ENCODE results near the gene PPP1R15A. TPM values are rescaled to one million over a fixed set of nuclear protein-coding genes. Genes with fewer than 3 reads are reported as not detected.
A peak's percentile ranks its signal among the peaks of the same experiment; 100 is the strongest.
"Not testable (repeated sequence)": the region's sequence is repeated elsewhere in the genome, so short reads cannot be mapped to it uniquely, and the experiment has no call there.

Gene PPP1R15A
- polyA plus RNA-seq, 1 donor = 80.5 TPM

DNA sequence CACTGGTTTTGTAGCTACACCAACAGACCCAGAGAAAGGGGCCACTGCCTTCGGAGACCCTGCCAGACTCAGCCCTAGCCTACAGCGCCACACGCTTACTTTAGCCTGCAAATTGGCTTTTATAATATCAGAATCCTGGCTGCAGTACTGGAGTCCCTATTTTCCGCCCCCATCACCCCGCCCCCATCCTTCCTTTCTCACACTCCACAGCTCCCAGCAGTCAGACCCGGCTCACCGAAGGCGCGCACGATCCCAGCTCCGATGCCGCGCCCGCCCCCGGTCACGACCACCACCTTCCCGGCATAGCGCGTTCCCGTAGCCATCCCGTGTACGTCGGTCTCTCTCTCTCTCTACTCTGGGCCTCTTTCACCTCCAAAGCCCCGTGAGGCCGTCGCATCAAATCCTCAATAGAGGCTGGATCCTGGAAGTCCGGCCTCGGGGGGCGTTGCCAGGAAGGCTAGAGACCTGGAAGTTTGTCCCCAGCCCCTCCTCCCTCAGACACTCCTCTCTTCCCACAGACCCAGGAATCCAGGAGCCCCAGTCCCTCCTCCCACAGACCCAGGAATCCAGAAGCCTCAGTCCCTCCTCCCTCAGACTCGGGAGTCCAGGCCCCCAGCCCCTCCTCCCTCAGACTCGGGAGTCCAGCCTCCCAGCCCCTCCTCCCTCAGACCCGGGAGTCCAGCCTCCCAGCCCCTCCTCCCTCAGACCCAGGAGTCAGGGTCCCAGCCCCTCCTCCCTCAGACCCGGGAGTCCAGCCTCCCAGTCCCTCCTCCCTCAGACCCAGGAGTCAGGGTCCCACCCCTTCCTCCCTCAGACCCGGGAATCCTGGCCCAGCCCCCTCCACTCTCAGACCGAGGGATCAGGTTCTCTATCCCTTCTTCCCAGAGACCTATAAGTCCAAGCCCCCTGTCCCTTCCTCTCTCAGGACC is 35.9 kb upstream of the PPP1R15A start, which contains the start of gene HSD17B14:
HSD17B14 (minus strand) TSS at position 403 of the 929 bp plus-strand sequence; CDS start at position 323, 80 bp downstream.
- Histone ChIP-seq H3K4me3 (ENCODE audit: low read length) (peak within 1 kb of the TSS; percentile 67), H3K36me3 (ENCODE audit: control insufficient read depth, insufficient read depth, low read length) (peaks cover 18% of the 10 kb centered on the region), H3K4me1 (ENCODE audit: control insufficient read depth, insufficient read depth, low read length) (peaks cover 7% of the 10 kb centered on the region), H3K9me3 (ENCODE audit: control insufficient read depth, low read depth, low read length) (peaks cover 6% of the 10 kb centered on the region), H3K27me3 (ENCODE audit: control insufficient read depth, insufficient read depth, low read length) (no peaks in the 10 kb centered on the region), H3K27ac (ENCODE audit: low read length) (peak within 1 kb of the TSS; percentile 96)
- WGBS (ENCODE audit: insufficient coverage, low lambda C conversion rate) = no CpG with 5 or more reads among the region's 35 CpGs
- peak; percentile 43 to 73 for DNase-seq

GRCh38 chr19:48837051-48837524 is 35.1 kb upstream of the PPP1R15A start:
- peak overlapping the region; percentile 96 for H3K27ac ChIP-seq (ENCODE audit: low read length)
- H3K4me1 ChIP-seq (ENCODE audit: control insufficient read depth, insufficient read depth, low read length) = peaks cover 7% of the 10 kb centered on the region
- H3K4me3 ChIP-seq (ENCODE audit: low read length) = peak overlapping the region; percentile 67
- DNase-seq = peak; percentile 56 to 60
- H3K9me3 ChIP-seq (ENCODE audit: control insufficient read depth, low read depth, low read length) = peaks cover 6% of the 10 kb centered on the region
- H3K27me3 ChIP-seq (ENCODE audit: control insufficient read depth, insufficient read depth, low read length) = no peaks in the 10 kb centered on the region
- peaks cover 14% of the 10 kb centered on the region for H3K36me3 ChIP-seq (ENCODE audit: control insufficient read depth, insufficient read depth, low read length)
- no CpG with 5 or more reads among the region's 29 CpGs for WGBS (ENCODE audit: insufficient coverage, low lambda C conversion rate)

GRCh38 chr19:48837687-48838086 is 34.5 kb upstream of the PPP1R15A start:
- Histone ChIP-seq H3K36me3 (ENCODE audit: control insufficient read depth, insufficient read depth, low read length) (peaks cover 9% of the 10 kb centered on the region), H3K27me3 (ENCODE audit: control insufficient read depth, insufficient read depth, low read length) (no peaks in the 10 kb centered on the region), H3K9me3 (ENCODE audit: control insufficient read depth, low read depth, low read length) (peaks cover 6% of the 10 kb centered on the region), H3K4me3 (ENCODE audit: low read length) (no peak overlapping the region), H3K4me1 (ENCODE audit: control insufficient read depth, insufficient read depth, low read length) (peaks cover 10% of the 10 kb centered on the region), H3K27ac (ENCODE audit: low read length) (peak overlapping the region; percentile 11)
- no CpG with 5 or more reads among the region's 9 CpGs for WGBS (ENCODE audit: insufficient coverage, low lambda C conversion rate)
- DNase-seq = no peak

GRCh38 chr19:48841047-48841446 is 31.2 kb upstream of the PPP1R15A start:
- no peak for DNase-seq
- peaks cover 2% of the 10 kb centered on the region for H3K36me3 ChIP-seq (ENCODE audit: control insufficient read depth, insufficient read depth, low read length)
- peaks cover 8% of the 10 kb centered on the region for H3K4me1 ChIP-seq (ENCODE audit: control insufficient read depth, insufficient read depth, low read length)
- H3K4me3 ChIP-seq (ENCODE audit: low read length) = no peak overlapping the region
- WGBS (ENCODE audit: insufficient coverage, low lambda C conversion rate) = no CpG with 5 or more reads among the region's 16 CpGs
- H3K9me3 ChIP-seq (ENCODE audit: control insufficient read depth, low read depth, low read length) = peaks cover 6% of the 10 kb centered on the region
- H3K27me3 ChIP-seq (ENCODE audit: control insufficient read depth, insufficient read depth, low read length) = no peaks in the 10 kb centered on the region
- no peak overlapping the region for H3K27ac ChIP-seq (ENCODE audit: low read length)

DNA sequence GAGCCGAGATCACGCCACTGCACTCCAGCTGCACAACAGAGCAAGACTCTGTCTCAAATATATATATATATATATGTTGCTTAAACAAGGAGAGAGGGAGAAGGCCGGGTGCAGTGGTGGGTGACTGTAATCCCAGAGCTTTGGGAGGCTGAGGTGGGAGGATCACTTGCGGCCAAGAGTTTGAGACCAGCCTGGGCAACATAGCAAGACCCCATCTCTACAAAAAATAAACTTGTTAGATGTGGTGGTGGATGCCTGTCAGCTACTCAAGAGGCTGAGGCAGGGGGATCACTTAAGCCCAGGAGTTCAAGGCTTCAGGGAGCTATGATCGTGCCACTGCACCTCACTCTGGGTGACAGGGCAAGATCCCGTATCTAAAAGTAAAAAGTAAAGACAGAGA is 30.6 kb upstream of the PPP1R15A start:
- Histone ChIP-seq H3K27me3 (ENCODE audit: control insufficient read depth, insufficient read depth, low read length) (no peaks in the 10 kb centered on the region), H3K27ac (ENCODE audit: low read length) (no peak overlapping the region), H3K9me3 (ENCODE audit: control insufficient read depth, low read depth, low read length) (peaks cover 6% of the 10 kb centered on the region), H3K4me1 (ENCODE audit: control insufficient read depth, insufficient read depth, low read length) (peaks cover 5% of the 10 kb centered on the region), H3K36me3 (ENCODE audit: control insufficient read depth, insufficient read depth, low read length) (peaks cover 2% of the 10 kb centered on the region), H3K4me3 (ENCODE audit: low read length) (no peak overlapping the region)
- WGBS (ENCODE audit: insufficient coverage, low lambda C conversion rate) = no CpG with 5 or more reads among the region's 6 CpGs
- no peak for DNase-seq

DNA sequence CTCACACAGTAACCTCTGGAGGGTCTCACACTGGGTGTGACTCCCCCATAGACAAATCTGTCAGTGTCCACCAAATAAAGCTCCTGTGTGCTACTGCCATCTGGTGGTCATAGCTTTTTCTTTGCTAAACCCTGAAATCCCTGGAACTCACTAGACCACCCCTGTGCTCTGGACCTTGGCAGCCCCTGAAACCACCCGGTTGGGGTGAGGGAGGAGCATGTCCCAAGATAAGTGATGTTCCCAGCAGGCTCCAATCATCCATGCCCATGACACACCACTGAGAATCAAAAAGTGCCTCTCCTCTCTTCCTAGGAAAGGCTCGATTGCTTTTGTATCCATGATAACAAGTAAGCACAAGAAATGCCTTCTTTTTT is 29.4 kb upstream of the PPP1R15A start:
- Histone ChIP-seq H3K4me3 (ENCODE audit: low read length) (no peak overlapping the region), H3K27me3 (ENCODE audit: control insufficient read depth, insufficient read depth, low read length) (no peaks in the 10 kb centered on the region), H3K4me1 (ENCODE audit: control insufficient read depth, insufficient read depth, low read length) (peaks cover 3% of the 10 kb centered on the region), H3K36me3 (ENCODE audit: control insufficient read depth, insufficient read depth, low read length) (peaks cover 2% of the 10 kb centered on the region), H3K27ac (ENCODE audit: low read length) (no peak overlapping the region), H3K9me3 (ENCODE audit: control insufficient read depth, low read depth, low read length) (no peaks in the 10 kb centered on the region)
- no CpG with 5 or more reads among the region's 2 CpGs for WGBS (ENCODE audit: insufficient coverage, low lambda C conversion rate)
- peak; percentile 35 to 50 for DNase-seq

DNA sequence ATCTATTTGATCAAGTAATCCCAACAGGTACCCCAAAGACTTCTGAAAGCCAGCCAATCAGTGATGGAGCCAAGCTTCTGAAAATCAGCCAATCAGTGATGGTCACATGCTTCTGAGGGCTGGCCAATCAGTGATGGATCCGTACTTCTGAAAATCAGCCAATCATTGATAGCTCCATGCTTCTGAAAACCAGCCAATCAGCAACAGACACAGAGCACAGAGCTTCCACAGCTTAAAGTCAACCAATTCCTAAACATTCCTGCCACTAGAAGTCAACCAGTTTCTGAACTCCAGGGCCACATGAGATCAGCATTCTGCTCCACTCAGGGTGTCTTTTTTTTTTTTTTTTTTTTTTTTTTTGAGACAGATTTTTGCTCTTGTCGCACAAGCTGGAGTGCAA is 27.7 kb upstream of the PPP1R15A start:
- DNase-seq = no peak
- H3K27ac ChIP-seq (ENCODE audit: low read length) = no peak overlapping the region
- H3K36me3 ChIP-seq (ENCODE audit: control insufficient read depth, insufficient read depth, low read length) = no peaks in the 10 kb centered on the region
- no peak overlapping the region for H3K4me3 ChIP-seq (ENCODE audit: low read length)
- peaks cover 3% of the 10 kb centered on the region for H3K4me1 ChIP-seq (ENCODE audit: control insufficient read depth, insufficient read depth, low read length)
- WGBS (ENCODE audit: insufficient coverage, low lambda C conversion rate) = no CpG with 5 or more reads among the region's 2 CpGs
- H3K27me3 ChIP-seq (ENCODE audit: control insufficient read depth, insufficient read depth, low read length) = no peaks in the 10 kb centered on the region
- no peaks in the 10 kb centered on the region for H3K9me3 ChIP-seq (ENCODE audit: control insufficient read depth, low read depth, low read length)

DNA sequence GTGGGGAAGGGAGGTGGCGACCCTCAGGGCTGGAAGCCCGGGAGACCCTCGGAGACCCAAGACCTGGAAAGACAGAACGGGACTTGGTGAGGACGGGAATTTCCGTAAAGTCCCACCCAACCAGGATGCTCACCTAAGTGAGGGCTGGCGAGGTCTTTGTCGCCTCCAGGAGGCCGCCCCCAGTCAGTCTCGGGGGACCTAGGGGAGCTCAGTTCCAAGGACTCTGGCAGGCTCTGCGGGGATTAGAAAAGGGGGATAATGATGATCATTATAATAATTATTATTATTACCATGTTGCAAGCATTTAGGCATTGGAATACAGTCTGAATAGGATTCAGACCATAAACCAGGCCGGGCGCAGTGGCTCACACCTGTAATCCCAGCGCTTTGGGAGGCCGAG is 26.8 kb upstream of the PPP1R15A start:
- Histone ChIP-seq H3K36me3 (ENCODE audit: control insufficient read depth, insufficient read depth, low read length) (no peaks in the 10 kb centered on the region), H3K27ac (ENCODE audit: low read length) (no peak overlapping the region), H3K4me1 (ENCODE audit: control insufficient read depth, insufficient read depth, low read length) (peaks cover 3% of the 10 kb centered on the region), H3K9me3 (ENCODE audit: control insufficient read depth, low read depth, low read length) (no peaks in the 10 kb centered on the region), H3K27me3 (ENCODE audit: control insufficient read depth, insufficient read depth, low read length) (no peaks in the 10 kb centered on the region), H3K4me3 (ENCODE audit: low read length) (no peak overlapping the region)
- DNase-seq = no peak
- whole genome bisulfite sequencing (ENCODE audit: insufficient coverage, low lambda C conversion rate) = no CpG with 5 or more reads among the region's 15 CpGs

DNA sequence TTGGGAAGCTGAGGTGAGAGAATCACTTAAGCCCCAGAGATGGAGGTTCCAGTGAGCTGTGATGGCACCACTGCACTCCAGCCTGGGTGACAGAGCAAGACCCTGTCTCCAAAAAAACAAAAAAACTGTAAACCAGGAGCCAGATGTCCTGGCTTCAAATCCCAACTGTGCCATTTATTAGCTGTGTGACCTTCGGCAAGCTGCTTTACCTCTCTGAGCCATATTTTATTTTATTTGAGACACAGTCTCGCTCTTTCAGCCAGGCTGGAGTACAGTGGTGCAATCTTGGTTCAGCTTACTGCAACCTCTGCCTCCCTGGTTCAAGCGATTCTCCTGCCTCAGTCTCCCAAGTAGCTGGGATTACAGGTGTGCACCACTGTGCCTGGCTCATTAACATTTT is 25.6 kb upstream of the PPP1R15A start:
- not testable (repeated sequence) for H3K36me3 ChIP-seq (ENCODE audit: control insufficient read depth, insufficient read depth, low read length)
- WGBS (ENCODE audit: insufficient coverage, low lambda C conversion rate) = no CpG with 5 or more reads among the region's 3 CpGs

DNA sequence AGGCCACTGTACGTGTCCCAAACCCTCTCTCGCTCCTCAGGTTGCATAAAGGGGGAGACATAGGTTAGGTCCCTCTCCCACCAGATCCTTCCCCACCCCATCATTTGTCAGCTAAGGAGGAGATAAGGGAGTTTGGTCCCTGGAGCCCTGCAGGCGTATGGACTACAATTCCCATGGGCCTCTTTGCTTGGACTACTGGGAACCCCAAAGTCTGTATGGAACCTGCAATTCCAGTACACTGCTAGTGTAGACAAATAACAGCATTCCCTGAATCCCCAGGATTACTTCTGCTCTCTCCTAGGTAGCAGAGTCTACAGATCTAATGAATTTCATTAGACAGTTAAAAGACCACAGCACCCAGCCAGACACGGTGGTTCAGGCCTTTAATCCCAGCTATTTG is 19.9 kb upstream of the PPP1R15A start:
- Histone ChIP-seq H3K36me3 (ENCODE audit: control insufficient read depth, insufficient read depth, low read length) (no peaks in the 10 kb centered on the region), H3K4me1 (ENCODE audit: control insufficient read depth, insufficient read depth, low read length) (no peaks in the 10 kb centered on the region), H3K27ac (ENCODE audit: low read length) (no peak overlapping the region), H3K4me3 (ENCODE audit: low read length) (no peak overlapping the region), H3K27me3 (ENCODE audit: control insufficient read depth, insufficient read depth, low read length) (no peaks in the 10 kb centered on the region), H3K9me3 (ENCODE audit: control insufficient read depth, low read depth, low read length) (no peaks in the 10 kb centered on the region)
- no peak for DNase-seq
- WGBS (ENCODE audit: insufficient coverage, low lambda C conversion rate) = 83% methylated on average over 1 of the region's 4 CpGs

More for the DNA sequence above, 25.6 kb upstream of the PPP1R15A start:
- not testable (repeated sequence) for H3K4me3 ChIP-seq (ENCODE audit: low read length); DNase-seq; H3K27me3 ChIP-seq (ENCODE audit: control insufficient read depth, insufficient read depth, low read length); H3K27ac ChIP-seq (ENCODE audit: low read length); H3K9me3 ChIP-seq (ENCODE audit: control insufficient read depth, low read depth, low read length); H3K4me1 ChIP-seq (ENCODE audit: control insufficient read depth, insufficient read depth, low read length)

All from large intestine (tissue), 3 donors.